HG03432 (cell line): ENCODE results near the gene RTN4IP1.
"Not testable (repeated sequence)": the region's sequence is repeated elsewhere in the genome, so short reads cannot be mapped to it uniquely, and the experiment has no call there.

Source experiments
- ATAC-seq: cut with Tn5 transposase; IDR thresholded peaks from one replicate; pipeline ENCODE4 v1.9.1; 2021; ENCODE audit warnings: mild to moderate bottlenecking, moderate library complexity; ENCODE audit not compliant: unreplicated experiment

RTN4IP1 gene

DNA sequence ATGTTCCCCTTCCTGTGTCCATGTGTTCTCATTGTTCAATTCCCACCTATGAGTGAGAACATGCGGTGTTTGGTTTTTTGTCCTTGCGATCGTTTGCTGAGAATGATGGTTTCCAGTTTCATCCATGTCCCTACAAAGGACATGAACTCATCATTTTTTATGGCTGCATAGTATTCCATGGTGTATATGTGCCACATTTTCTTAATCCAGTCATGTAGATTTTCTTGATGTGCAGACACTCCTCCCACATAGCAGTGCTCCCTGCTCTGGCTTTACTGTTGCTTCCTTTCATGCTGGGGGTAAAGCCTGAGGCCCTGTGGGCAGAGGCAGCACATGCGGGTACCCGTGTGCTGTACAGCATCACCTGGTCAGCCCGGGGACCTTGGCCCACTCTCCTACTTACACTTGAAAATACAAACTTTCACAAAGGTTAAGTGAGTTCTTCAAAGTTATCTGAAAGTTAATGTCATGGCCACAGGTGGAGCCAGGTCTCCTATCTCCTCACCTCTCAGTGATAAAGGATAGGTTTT, 80.3 kb downstream of the RTN4IP1 start:
- ATAC-seq, result not testable (repeated sequence)

DNA sequence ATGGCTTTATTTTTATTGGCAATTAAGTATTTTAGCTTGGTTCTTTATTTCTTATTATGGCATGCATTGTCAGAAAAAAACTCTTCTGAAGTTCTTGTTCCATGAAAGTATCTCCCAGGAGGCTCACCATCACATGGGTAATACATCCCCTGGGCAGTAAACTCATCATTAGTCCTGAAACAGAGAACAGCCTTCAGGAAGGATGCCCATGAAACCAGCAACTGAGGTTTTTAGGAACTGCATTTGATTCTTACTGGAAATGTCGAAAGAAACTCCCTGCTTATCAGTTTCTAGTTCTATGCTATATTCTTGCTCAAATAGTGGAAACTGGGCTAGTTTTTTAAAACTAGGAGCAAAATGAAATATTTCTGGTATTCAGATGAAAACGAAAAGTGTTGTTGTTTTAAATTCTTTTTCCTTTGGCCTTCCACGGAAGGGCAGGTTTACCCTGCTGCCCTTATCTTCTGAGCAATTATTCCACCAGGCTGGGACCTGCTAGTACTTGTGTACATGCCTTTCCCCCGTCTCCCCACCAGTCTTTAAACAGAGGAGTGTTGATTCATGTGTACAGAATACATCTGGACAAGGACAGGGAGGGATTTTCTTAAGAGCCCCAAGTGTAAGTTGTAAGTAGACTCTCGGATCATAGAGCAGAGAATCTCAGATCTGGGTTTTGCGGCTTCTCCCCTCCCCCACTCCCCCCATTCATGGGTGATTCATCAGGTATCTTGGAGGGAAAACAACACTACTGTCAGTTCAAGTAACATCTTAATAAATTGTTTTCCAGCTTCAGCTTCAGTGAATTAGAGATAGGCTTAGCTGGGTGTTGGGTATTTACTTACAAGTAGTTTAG, 81.5 kb downstream of the RTN4IP1 start:
- no peak for ATAC-seq

GRCh38 chr6:106546691-106547414, 82.4 kb downstream of the RTN4IP1 start:
- ATAC-seq, result no peak

GRCh38 chr6:106546261-106546690, 83.0 kb downstream of the RTN4IP1 start:
- ATAC-seq, result no peak

GRCh38 chr6:106540907-106541306, 88.4 kb downstream of the RTN4IP1 start:
- no peak for ATAC-seq

DNA sequence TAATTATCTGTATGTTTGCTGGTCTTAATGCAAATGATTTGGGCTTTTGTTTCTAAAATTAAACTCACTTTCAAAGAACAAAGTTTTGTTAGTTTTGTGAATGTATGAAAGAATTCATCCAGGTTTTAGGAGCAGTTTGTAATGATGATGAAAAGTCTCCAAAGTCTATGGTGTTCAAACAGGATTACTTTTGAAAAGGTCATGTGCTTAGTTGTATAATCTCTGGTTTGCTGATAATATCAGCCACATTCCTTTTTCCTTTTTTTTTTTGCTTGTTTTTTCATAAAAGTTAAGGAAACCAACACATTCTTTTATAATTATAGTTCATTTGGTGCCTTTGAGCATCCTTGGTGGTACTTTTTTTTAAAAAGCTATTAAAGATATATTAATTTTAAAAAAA, 88.9 kb downstream of the RTN4IP1 start:
- ATAC-seq, result no peak

- no peak for ATAC-seq
Observed at GRCh38 chr6:106539936-106540335, 89.4 kb downstream of the RTN4IP1 start.

DNA sequence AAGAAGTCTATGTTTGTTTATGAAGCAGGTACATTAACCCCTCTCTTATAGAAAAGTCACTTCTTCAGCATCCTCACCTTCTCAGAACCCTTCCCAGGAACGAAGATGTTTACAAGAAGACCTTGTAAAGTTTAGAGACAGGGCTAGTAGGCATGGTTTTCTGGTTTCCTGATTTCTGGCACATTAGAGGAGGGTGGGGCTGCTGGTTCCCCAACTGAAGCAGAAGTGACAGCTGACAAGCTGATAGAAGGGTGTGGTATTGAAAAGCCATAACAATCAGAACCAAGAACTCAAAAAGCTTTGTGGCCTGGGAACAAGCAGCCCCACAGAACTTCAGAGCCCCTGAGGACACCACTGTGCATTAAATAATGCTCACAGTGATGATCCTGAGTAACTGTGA, 91.2 kb downstream of the RTN4IP1 start:
- ATAC-seq, result no peak

GRCh38 chr6:106537662-106538061, 91.6 kb downstream of the RTN4IP1 start:
- no peak for ATAC-seq

GRCh38 chr6:106536851-106537250, 92.4 kb downstream of the RTN4IP1 start:
- no peak for ATAC-seq

DNA sequence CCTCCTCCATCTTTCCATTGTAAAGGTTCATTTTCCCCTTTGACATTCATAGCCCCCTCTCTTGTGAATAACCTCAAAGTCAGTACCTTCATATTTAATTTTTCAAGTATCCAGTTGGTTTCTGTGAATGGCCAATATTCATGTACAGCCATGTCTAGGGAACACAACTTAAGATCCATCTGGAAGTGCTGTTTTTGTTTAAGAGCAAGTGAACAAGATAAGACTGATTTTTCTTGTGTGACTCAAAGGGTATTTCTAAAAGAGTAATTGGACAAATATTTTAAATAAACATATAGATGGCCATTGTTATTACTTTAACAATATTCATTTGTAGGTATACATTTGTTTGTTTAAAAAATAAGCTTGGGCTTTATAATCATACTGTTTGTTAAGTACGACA, 92.9 kb downstream of the RTN4IP1 start:
- no peak for ATAC-seq

GRCh38 chr6:106535012-106535411, 94.3 kb downstream of the RTN4IP1 start:
- no peak for ATAC-seq

GRCh38 chr6:106534564-106534982, 94.7 kb downstream of the RTN4IP1 start:
- no peak for ATAC-seq

DNA sequence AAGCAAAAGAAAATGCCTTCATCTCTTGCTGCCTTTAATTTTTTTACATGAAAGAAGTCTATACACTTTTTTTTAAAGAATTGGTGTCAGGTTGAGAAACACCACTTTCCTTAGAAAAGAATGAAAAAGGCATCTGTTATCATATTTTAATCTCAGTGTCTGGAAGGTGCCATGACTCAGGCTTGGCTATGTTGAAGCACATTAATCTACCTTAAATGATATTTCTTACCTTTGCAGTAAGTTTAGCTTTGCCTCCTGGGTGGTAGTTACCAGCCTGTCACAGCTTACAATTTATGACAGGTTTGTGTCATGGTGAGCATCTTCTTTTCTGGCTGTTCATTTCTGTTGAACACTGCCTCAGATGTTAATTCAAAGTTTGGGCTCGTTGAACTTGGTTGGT, 95.3 kb downstream of the RTN4IP1 start:
- ATAC-seq, result no peak

DNA sequence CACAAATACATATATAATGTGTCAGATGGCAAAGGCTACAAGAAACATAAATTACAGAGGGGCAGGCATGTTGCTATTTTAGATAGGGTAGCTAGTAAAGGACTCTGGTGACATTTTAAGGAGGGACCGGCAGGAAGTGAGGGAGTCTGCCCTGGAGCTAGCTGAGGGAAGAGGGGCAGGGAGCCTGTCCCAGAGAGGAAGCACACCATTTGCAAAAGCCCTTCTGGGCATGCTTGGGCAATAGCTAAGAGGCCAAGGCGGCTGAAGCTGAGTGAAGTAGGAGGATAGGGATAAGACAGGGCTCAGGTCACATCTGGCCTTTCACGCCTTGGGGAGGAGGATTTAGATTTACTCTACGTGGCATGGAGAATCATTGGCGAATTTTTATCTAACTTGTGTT, 96.2 kb downstream of the RTN4IP1 start:
- ATAC-seq, result no peak

- no peak for ATAC-seq
Observed at GRCh38 chr6:106530502-106530901, 98.8 kb downstream of the RTN4IP1 start.

GRCh38 chr6:106530026-106530425, 99.3 kb downstream of the RTN4IP1 start:
- no peak for ATAC-seq

- no peak for ATAC-seq
Observed at GRCh38 chr6:106529438-106529837, 99.9 kb downstream of the RTN4IP1 start.

- no peak for ATAC-seq
Observed at GRCh38 chr6:106528521-106528920, 100.8 kb downstream of the RTN4IP1 start.

GRCh38 chr6:106527979-106528378, 101.3 kb downstream of the RTN4IP1 start:
- no peak for ATAC-seq

GRCh38 chr6:106527117-106527516, 102.2 kb downstream of the RTN4IP1 start:
- no peak for ATAC-seq

GRCh38 chr6:106525882-106526275, 103.4 kb downstream of the RTN4IP1 start:
- ATAC-seq, result no peak
